Left lung (tissue), 10 donors: ENCODE results near the gene KRT71. TPM values are rescaled to one million over a fixed set of nuclear protein-coding genes. Genes with fewer than 3 reads are reported as not detected.
A peak's percentile ranks its signal among the peaks of the same experiment; 100 is the strongest.

ENCODE experiments used
- ATAC-seq: fragments of 200-7000 bp; cut with Tn5 transposase; one replicate; pipeline ENCODE4 v1.9.1; 2020; ENCODE audit warnings: moderate library complexity
- DNase-seq, 4 donors: peaks; one replicate each; pipeline ENCODE4 v3.0.0-alpha.2; 2013 to 2020
- H3K27ac ChIP-seq, 2 donors: fragments of 200-600 bp; sonication (generic) in 1 of 2; one replicate each; pipeline versions ENCODE4 v1.5.0 to v1.8.0; 2020 to 2021
- H3K27me3 ChIP-seq, 2 donors: fragments of 200-600 bp; sonication (generic) in 1 of 2; one replicate each; pipeline versions ENCODE4 v1.5.0 to v1.8.0; 2020 to 2021
- H3K36me3 ChIP-seq, 2 donors: fragments of 200-600 bp; sonication (generic) in 1 of 2; one replicate each; pipeline versions ENCODE4 v1.5.0 to v1.8.0; 2020 to 2021
- H3K4me1 ChIP-seq, 2 donors: fragments of 200-600 bp; one replicate each; pipeline ENCODE4 v1.8.0; 2021
- H3K4me3 ChIP-seq, 2 donors: fragments of 200-600 bp; sonication (generic) in 1 of 2; one replicate each; pipeline versions ENCODE4 v1.5.0 to v1.8.0; 2020 to 2021; ENCODE audit warnings: mild to moderate bottlenecking in 1 of 2
- H3K9me3 ChIP-seq, 2 donors: fragments of 200-600 bp; sonication (generic) in 1 of 2; one replicate each; pipeline versions ENCODE4 v1.5.0 to v1.8.0; 2020 to 2021
- CTCF ChIP-seq, 2 donors: fragments of 200-600 bp; sonication (generic) in 1 of 2; IDR thresholded peaks; one replicate each; pipeline versions ENCODE4 v1.5.0 to v1.8.0; 2021; ENCODE audit warnings: antibody characterized with exemption in 2 of 2
- intact Hi-C, 2 donors: fragments of 100-400 bp; cut with DNase I; formaldehyde crosslinking; loops; one replicate each; pipeline versions ENCODE4 v1.11.2 to v1.14.2; 2022
- polyA plus RNA-seq, 6 donors: library from polyadenylated mRNA; unstranded; fragments of 120-200 nt; gene quantifications; one replicate each; pipeline ENCODE4 v1.2.1, GENCODE V29; 2013; ENCODE audit not compliant: insufficient read length in 6 of 6
- total RNA-seq, 2 donors: library from RNA; stranded (reverse); fragmentation: NEBNext Ultra II Directional; extraction: Animal tissue kit (Norgen Biotek cat#: 25700); gene quantifications; one replicate each; pipeline ENCODE4 v1.2.1, GENCODE V29; 2021
- donor health status: DM: no; HTN: yes; CAD: no.
- donor health status: DM: no; HTN: no; CAD: no.

The KRT71 gene
- total and polyA plus RNA-seq, 8 donors: 0.10 to 0.18 (median 0.15) TPM; not detected in 4

GRCh38 chr12:52585946-52586345 is 33.0 kb upstream of the KRT71 start:
- ATAC-seq (no peak), DNase-seq (no peak)
- no peak overlapping the region for H3K4me3 ChIP-seq
- TF ChIP-seq CTCF (IDR thresholded peaks at IDR 0.05): no peak
- H3K4me1 ChIP-seq: no peaks in the 10 kb centered on the region
- no peak overlapping the region for H3K27ac ChIP-seq
- no peaks in the 10 kb centered on the region for H3K36me3 ChIP-seq
- peaks cover 0 to 31% of the 10 kb centered on the region in 2 donors for H3K27me3 ChIP-seq
- H3K9me3 ChIP-seq: no peaks in the 10 kb centered on the region
- intact Hi-C loops: loop anchor here in 1 of 2 donors (10.0 kb wide), 1 partner anchor 389 kb away; no protein-coding TSS in a partner anchor

DNA sequence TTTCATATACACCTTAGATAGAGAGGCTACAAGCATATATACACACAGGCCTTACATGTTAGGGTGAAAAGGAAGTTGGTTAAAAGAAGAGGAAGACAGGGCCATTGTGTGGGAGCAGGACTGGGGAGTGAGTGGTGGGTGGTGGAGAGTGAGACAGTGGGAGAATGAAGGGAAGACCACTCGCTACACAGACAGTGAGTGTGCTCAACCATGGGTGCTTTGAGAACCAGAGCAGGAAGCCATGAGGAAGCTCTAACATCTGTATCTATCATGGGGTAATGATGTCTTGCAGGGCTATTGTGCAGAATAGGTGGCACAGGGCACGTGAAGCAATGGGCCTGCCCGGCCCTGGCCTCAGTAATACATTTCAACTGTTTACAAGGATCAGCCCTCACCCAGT is 32.1 kb upstream of the KRT71 start:
- ATAC-seq: no peak
- TF ChIP-seq CTCF (IDR thresholded peaks at IDR 0.05): no peak
- Histone ChIP-seq H3K36me3 (no peaks in the 10 kb centered on the region), H3K4me1 (no peaks in the 10 kb centered on the region), H3K27me3 (peaks cover 0 to 31% of the 10 kb centered on the region in 2 donors), H3K27ac (no peak overlapping the region), H3K4me3 (no peak overlapping the region), H3K9me3 (no peaks in the 10 kb centered on the region)
- DNase-seq: no peak
- intact Hi-C loops: loop anchor here in 1 of 2 donors (10.0 kb wide), 1 partner anchor 390 kb away; no protein-coding TSS in a partner anchor

DNA sequence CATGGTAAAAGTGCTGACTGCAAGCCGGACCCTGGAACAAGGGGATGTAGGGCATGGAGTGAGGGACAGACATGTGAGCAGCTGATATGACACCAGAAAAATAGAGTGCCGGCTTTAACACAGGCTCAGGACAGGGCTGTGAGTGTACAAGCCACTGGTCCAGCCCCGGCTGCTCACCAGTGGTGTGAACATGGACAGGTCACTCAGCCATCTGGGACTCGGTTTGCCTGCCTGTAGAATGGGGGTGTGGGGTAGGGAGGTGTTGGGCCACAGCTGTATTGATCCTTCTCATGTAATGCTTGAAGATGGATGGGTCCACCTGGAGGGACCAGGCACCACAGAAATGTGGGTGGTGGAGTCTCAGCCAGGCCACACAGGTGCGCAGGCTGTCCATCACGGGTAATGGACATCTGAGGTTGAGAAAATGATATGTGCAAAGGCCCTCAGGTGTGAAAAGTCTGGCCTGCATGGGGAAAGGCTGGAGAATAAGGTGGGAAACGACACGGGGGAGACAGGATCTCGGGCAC is 31.3 kb upstream of the KRT71 start:
- Histone ChIP-seq H3K4me3 (no peak overlapping the region), H3K27ac (no peak overlapping the region), H3K9me3 (no peaks in the 10 kb centered on the region), H3K4me1 (no peaks in the 10 kb centered on the region), H3K27me3 (peaks cover 0 to 38% of the 10 kb centered on the region in 2 donors), H3K36me3 (no peaks in the 10 kb centered on the region)
- TF ChIP-seq CTCF (IDR thresholded peaks at IDR 0.05): no peak
- intact Hi-C loops: loop anchor here in 1 of 2 donors (5.0 to 10.0 kb wide), 2 partner anchors 293 to 391 kb away; no protein-coding TSS in a partner anchor
- DNase-seq: no peak
- no peak for ATAC-seq

DNA sequence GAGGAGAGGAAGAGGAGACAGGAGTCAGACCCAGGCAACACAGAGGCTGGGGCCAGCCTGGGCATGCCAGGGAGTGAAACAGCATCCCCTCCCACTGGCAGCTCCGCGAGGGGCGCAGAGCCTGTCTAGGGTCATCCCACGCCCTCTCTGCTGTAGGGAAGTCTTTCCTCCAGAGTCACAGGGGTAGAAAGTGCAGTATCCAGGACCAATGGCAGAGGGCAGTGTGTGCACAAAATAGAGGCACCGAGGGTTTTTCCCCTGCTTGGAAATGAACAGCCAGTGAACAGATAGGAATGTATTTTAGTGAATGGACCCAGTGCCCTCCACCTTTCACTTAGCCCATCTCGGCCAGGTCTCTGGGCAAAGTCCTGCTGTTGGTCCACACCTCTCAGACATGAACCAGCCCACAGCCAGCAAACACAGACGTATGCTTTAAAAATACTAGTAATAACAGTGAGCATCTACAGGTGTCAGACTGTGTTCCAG is 30.1 kb upstream of the KRT71 start:
- Histone ChIP-seq H3K4me3 (no peak overlapping the region), H3K27ac (no peak overlapping the region), H3K27me3 (peaks cover 0 to 40% of the 10 kb centered on the region in 2 donors), H3K36me3 (no peaks in the 10 kb centered on the region), H3K4me1 (no peaks in the 10 kb centered on the region), H3K9me3 (no peaks in the 10 kb centered on the region)
- DNase-seq (peak in 2 of 4 donors; percentile 31 to 44), ATAC-seq (peak; percentile 95)
- peak; percentile 60 to 69 for TF ChIP-seq CTCF (IDR thresholded peaks at IDR 0.05)
- intact Hi-C loops: loop anchor here in 1 of 2 donors (5.0 to 10.0 kb wide), 2 partner anchors 294 to 392 kb away; no protein-coding TSS in a partner anchor

DNA sequence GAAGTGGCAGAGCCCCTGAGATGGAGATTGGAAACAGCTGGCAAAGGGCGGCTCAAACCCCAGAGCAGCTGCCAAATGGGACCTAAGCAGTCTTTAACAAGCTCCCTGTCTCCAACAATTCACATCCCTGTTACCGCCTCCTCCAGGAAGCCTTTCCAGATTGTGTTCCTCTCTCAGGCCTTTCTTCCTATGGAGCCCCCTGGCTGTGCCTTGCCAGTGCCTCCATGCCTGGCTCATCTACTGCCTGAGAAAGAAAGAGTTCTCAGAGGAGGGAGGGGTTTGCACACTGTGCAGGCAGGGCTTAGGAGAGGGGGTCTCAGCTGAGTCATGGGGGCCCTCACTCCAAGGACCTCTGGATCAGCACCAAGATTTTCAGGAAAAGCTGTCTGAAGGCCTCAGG is 29.5 kb upstream of the KRT71 start:
- Histone ChIP-seq H3K4me1 (no peaks in the 10 kb centered on the region), H3K27ac (no peak overlapping the region), H3K4me3 (no peak overlapping the region), H3K9me3 (no peaks in the 10 kb centered on the region), H3K36me3 (no peaks in the 10 kb centered on the region), H3K27me3 (peaks cover 0 to 35% of the 10 kb centered on the region in 2 donors)
- DNase-seq (no peak), ATAC-seq (no peak)
- no peak for TF ChIP-seq CTCF (IDR thresholded peaks at IDR 0.05)
- intact Hi-C loops: loop anchor here in 1 of 2 donors (5.0 to 10.0 kb wide), 2 partner anchors 295 to 392 kb away; no protein-coding TSS in a partner anchor
